GM21825 (cell line): ENCODE measurements around the gene NBPF12.
"Not testable (repeated sequence)": the region's sequence is repeated elsewhere in the genome, so short reads cannot be mapped to it uniquely, and the experiment has no call there.

ENCODE experiments used
- ATAC-seq: cut with Tn5 transposase; IDR thresholded peaks from one replicate; pipeline ENCODE4 v1.9.1; 2021; ENCODE audit warnings: mild to moderate bottlenecking, moderate library complexity; ENCODE audit not compliant: unreplicated experiment

The NBPF12 gene, protein sequence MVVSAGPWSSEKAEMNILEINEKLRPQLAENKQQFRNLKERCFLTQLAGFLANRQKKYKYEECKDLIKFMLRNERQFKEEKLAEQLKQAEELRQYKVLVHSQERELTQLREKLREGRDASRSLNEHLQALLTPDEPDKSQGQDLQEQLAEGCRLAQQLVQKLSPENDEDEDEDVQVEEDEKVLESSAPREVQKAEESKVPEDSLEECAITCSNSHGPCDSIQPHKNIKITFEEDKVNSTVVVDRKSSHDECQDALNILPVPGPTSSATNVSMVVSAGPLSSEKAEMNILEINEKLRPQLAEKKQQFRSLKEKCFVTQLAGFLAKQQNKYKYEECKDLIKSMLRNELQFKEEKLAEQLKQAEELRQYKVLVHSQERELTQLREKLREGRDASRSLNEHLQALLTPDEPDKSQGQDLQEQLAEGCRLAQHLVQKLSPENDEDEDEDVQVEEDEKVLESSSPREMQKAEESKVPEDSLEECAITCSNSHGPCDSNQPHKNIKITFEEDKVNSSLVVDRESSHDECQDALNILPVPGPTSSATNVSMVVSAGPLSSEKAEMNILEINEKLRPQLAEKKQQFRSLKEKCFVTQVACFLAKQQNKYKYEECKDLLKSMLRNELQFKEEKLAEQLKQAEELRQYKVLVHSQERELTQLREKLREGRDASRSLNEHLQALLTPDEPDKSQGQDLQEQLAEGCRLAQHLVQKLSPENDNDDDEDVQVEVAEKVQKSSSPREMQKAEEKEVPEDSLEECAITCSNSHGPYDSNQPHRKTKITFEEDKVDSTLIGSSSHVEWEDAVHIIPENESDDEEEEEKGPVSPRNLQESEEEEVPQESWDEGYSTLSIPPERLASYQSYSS (N-terminal part only)

DNA sequence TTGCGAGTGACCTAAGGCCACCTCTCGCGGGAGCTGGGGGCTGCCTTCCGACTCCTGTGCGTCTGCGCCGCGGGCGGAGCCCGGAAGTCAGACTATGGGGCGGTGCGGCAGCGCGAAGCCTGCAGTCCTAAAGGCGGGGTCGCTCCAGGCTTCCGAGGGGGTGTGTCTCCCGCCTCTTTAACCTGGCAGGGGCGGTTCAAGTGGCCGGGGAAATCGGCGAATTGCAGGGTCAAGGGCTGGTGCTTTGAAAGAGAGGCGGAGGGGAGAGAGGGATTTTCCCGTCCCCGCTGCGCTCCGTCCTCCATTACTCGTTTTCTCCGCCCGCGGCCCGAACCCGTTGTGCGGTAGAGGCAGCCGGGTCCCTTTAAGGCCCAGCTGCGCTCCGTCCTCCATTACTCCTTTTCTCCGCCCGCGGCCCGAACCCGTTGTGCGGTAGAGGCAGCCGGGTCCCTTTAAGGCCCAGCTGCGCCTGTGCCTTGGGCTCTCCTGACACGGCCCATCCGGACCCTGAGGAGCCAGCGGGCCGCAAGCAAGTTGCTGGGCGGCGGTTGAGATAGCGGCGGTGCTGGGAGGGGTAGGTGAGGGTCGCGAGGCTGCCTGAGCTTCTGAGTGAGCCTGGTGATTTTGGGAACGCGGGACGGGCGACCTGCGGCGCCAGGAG, at the start of gene NBPF12:
TSS of gene NBPF12 (plus strand) at position 83 of the 661 bp plus-strand sequence. CDS start 21,820 bp downstream, outside the sequence.
- ATAC-seq = peak; percentile 74

DNA sequence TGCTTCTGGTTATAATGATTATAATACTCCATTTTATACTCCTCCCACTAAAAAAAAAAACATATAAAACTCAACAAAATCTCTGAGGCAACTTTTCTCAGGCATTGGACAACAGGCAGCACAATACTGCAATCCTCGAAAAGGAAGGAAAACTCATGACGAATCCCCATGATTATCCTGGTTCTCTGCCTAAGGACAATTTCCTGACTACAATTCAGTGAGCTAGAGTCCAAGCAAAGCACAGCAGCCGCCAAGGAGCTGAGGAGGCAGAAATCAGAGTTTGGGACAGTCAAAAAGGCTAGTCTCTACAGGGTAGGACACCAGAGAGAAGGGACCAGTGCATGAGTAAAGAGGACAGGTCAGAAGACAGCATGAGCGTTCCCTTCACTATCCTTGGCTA, 46.8 kb upstream of the NBPF12 start:
- ATAC-seq = not testable (repeated sequence)

- not testable (repeated sequence) for ATAC-seq
Observed at GRCh38 chr1:146892331-146892730, 45.8 kb upstream of the NBPF12 start.

- not testable (repeated sequence) for ATAC-seq
Observed at GRCh38 chr1:146907565-146908261, 30.4 kb upstream of the NBPF12 start.

GRCh38 chr1:146912975-146913374, 25.1 kb upstream of the NBPF12 start:
- ATAC-seq = not testable (repeated sequence)

DNA sequence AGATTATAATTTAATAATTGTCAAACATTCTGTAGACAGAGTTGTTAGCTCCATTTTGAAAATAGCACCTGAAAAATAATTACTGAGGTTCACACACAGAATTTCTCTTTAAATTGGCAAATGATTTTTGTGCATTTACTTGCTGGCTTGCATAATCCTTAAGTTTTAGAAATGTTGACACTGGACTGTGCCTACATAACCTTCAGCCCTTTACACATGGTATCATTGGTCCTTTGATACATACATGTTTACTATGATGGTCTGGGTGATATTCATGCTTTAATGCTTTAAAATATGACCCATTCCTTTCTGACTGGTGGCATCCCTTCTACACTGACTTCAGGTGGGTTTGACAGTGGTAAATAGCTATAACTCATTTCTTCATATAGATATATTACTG, 17.3 kb upstream of the NBPF12 start:
- ATAC-seq = not testable (repeated sequence)

GRCh38 chr1:146922614-146923013, 15.5 kb upstream of the NBPF12 start:
- ATAC-seq = not testable (repeated sequence)

DNA sequence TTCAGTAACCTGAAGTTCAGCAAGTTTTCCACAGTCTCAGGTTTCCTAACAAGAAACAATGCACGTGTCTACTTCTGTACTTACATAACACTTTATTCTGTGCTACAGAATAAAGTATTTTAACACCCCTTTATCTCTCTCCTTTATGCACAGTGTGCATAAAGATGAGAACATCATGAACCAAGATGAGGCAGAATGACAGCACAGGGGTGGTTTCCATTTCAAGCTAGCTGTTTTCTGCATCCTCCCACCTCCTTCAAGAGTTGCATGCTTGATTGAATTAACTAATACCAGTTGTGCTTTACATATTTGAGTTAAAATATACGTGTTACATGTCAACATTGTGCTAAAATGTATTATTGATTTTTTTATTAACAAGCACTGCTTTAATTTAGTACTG, 14.0 kb upstream of the NBPF12 start:
- not testable (repeated sequence) for ATAC-seq

GRCh38 chr1:146926413-146926812, 11.7 kb upstream of the NBPF12 start:
- ATAC-seq = not testable (repeated sequence)

GRCh38 chr1:146930225-146930624, 7.9 kb upstream of the NBPF12 start:
- ATAC-seq = not testable (repeated sequence)

DNA sequence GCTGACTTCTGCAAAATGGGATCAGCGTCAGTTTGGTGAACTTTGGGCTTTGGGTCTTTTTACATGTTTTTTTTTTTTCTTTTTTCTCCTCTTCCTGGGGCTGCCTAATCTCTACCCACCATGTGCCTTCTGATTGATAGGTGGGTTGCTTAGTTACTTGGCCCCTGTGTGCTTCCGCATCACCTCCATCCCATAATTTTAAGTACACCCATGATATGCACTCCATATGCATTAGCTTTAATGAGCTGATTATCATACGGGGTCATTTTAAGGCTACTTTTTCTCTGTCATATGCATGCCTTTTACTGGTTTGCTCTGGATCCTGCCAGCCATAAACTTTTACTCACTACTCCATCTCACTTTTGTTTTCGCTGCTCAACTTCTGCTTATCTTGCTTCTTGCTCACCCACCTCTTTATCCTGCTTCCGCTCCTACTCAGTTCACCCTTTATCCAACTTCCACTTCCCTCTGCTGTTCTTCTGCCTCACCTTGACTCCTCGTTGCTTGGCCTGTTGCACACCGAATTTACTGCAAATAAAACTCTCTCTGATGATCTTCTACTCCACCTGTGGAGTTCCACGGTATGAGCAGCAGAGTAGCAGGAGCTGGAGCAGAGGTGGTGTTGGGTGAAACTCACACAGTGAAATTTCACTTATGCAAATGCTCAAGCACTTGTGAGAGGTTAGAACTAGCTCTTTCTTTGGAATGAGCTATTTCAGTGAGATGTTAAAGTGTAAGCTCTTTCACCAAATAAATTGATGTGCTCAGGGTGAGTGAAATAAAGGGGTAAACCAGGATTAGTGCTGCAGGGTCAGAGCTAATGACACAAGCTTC, 3.5 kb upstream of the NBPF12 start:
- ATAC-seq = peak; percentile 29

- not testable (repeated sequence) for ATAC-seq
Observed at GRCh38 chr1:146937462-146937861, 662 bp upstream of the NBPF12 start.

GRCh38 chr1:146938927-146939786, 1.0 kb downstream of the NBPF12 start:
- peak; percentile 23 for ATAC-seq

DNA sequence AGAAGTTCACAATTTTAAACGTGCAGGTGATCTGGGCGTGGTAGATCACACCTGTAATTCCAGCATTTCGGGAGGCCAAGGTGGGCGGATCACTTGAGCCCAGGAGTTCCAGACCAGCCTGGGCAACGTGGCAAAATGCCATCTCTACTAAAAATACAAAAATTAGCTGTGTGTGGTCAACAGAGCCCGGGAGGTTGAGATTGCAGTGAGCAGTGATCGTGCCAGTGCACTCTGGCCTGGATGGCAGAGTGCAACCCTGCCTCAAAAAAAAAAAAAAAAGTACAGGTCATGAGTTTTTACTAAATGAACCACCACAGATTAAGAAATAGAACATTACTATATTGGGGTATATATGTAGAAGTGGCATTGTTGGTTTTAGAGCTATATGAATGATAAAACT, 2.2 kb downstream of the NBPF12 start:
- not testable (repeated sequence) for ATAC-seq

- ATAC-seq = not testable (repeated sequence)
Observed at GRCh38 chr1:146943342-146943886, 5.3 kb downstream of the NBPF12 start.

DNA sequence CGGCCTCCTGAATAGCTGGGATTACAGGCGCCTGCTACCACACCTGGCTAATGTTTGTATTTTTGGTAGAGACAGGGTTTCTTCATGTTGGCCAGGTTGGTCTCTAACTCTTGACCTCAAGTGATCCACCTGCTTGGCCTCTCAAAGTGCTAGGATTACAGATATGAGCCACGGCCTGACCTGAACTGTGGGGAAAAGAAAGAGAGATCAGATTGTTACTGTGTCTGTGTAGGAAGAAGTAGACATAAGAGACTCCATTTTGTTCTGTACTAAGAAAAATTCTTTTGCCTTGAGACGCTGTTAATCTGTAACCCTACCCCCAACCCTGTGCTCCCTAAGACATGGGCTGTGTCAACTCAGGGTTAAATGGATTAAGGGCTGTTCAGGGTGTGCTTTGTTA, 10.0 kb downstream of the NBPF12 start:
- ATAC-seq = not testable (repeated sequence)

DNA sequence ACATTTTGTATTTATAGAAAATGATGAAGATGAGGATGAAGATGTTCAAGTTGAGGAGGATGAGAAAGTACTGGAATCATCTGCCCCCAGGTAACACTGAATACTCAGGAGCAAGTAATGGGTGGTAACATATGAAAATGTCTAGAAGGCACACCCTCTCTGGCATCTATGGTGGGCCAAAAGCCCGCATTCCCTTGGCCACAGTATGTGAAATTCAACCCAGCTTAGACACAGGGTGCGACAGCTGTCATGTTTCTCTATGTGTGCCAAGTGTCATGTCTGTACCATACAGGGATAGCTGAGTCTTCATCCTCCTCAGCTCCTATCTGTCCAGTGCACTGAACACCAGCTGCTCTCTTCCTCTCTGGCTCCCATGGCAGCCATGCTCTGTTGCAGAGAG, 26.2 kb downstream of the NBPF12 start:
- ATAC-seq = not testable (repeated sequence)

DNA sequence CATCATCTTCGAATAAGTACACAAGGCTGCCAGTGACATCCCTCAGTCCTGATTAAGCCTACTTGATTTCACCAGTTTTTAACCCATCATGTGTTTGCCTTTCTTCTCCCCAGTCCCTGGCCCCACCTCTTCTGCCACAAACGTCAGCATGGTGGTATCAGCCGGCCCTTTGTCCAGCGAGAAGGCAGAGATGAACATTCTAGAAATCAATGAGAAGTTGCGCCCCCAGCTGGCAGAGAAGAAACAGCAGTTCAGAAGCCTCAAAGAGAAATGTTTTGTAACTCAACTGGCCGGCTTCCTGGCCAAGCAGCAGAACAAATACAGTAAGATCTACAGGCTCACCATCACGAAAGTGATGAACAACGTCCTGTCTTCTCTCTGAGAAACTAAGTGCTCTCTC, 28.2 kb downstream of the NBPF12 start:
- not testable (repeated sequence) for ATAC-seq
